Dendritic cell treated with granulocyte-macrophage colony-stimulating factor and Interleukin-4, amounts not matched to agents 40 ng/mL and 50 ng/mL, for 4 days (primary cell): Measurements from ENCODE around the gene LMBR1.

Experiments
- H3K27ac Mint-ChIP-seq: one replicate; pipeline ENCODE4 v1.8.0; 2022; ENCODE audit warnings: mild to moderate bottlenecking, mixed read lengths
- H3K27me3 Mint-ChIP-seq: one replicate; pipeline ENCODE4 v1.8.0; 2022; ENCODE audit warnings: mild to moderate bottlenecking, mixed read lengths
- H3K36me3 Mint-ChIP-seq: one replicate; pipeline ENCODE4 v1.8.0; 2022; ENCODE audit warnings: low read depth, mixed read lengths
- H3K4me1 Mint-ChIP-seq: one replicate; pipeline ENCODE4 v1.8.0; 2022; ENCODE audit warnings: low read depth, mixed read lengths
- H3K4me3 Mint-ChIP-seq: one replicate; pipeline ENCODE4 v1.8.0; 2022; ENCODE audit warnings: mild to moderate bottlenecking, moderate library complexity, mixed read lengths
- H3K9me3 Mint-ChIP-seq: one replicate; pipeline ENCODE4 v1.8.0; 2022; ENCODE audit warnings: mixed read lengths
- intact Hi-C: fragments of 100-400 bp; cut with micrococcal nuclease; formaldehyde crosslinking; loops from one replicate; pipeline ENCODE4 v1.15.0; 2022

Gene LMBR1

DNA sequence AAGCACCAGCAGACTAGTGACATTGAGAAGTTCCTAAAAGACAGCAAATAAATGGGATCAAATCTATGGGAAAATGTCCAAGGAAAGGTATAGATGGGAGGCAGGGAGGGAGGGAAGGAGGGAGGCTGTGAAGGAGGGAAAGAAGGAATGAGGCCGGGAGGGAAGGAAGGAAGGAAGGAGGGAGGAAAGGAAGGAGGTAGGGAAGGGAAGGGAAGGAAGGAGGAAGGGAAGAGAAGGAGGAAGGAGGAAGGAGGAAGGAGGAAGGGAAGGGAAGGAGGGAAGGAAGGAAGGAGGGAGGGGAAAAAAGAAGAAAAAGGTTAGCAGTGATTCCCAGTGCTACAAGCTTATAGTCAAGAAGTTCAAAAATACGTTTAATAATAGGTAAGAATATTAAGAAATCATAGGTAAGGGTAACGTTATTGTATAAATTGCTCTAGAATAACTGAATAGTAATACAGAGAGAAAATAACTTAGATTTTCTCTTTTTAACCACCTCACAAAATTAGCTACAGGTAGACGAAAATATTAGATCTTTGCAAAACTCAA, 106.9 kb downstream of the LMBR1 start:
- Mint-ChIP-seq H3K36me3 (peaks cover 7% of the 10 kb centered on the region), H3K9me3 (no peaks in the 10 kb centered on the region), H3K27ac (no peak overlapping the region), H3K27me3 (no peaks in the 10 kb centered on the region), H3K4me1 (peaks cover 10% of the 10 kb centered on the region), H3K4me3 (no peak overlapping the region)
- intact Hi-C loops = no loop called here

DNA sequence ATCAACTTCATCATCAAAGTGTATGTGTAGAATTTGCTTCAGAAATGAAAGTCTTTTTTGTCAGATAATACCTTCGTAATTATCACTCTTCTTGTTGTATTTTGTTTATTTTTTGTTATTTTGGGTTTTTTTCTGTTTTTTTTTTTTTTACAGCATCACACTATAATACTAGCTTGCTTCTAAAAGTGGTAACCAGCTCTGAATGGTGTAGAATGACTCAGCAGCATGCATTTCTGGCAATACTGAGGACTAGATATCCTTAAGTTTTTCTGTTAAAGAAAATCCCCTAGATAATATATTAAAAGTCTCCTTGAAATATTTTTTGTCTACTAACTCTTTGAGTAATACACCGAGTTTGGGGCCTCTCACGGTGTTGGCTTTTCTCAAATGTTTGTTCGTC, 109.1 kb downstream of the LMBR1 start:
- no peak overlapping the region for H3K27ac Mint-ChIP-seq
- H3K9me3 Mint-ChIP-seq = no peaks in the 10 kb centered on the region
- H3K4me1 Mint-ChIP-seq = peaks cover 14% of the 10 kb centered on the region
- H3K4me3 Mint-ChIP-seq = no peak overlapping the region
- intact Hi-C loops = no loop called here
- H3K27me3 Mint-ChIP-seq = no peaks in the 10 kb centered on the region
- peaks cover 7% of the 10 kb centered on the region for H3K36me3 Mint-ChIP-seq

DNA sequence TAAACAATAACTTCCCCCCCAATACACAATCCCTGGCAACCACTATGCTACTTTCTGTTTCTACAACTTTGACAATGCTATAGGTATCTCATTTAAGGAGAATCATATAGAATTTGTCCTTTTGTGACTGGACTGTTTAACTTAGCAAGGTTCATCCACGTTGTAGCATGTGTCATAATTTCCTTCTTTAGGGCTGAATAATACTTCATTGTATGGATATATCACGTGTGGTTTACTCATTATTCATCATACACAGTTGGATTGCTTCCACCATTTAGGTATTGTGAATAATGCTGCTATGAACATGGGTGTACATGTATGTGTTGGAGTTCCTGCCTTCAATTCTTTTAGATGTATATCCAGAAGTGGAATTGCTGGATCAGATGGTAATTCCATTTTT, 111.0 kb downstream of the LMBR1 start:
- no peaks in the 10 kb centered on the region for H3K27me3 Mint-ChIP-seq
- H3K27ac Mint-ChIP-seq = no peak overlapping the region
- H3K4me3 Mint-ChIP-seq = no peak overlapping the region
- peaks cover 14% of the 10 kb centered on the region for H3K36me3 Mint-ChIP-seq
- intact Hi-C loops = no loop called here
- H3K9me3 Mint-ChIP-seq = no peaks in the 10 kb centered on the region
- H3K4me1 Mint-ChIP-seq = peaks cover 14% of the 10 kb centered on the region

DNA sequence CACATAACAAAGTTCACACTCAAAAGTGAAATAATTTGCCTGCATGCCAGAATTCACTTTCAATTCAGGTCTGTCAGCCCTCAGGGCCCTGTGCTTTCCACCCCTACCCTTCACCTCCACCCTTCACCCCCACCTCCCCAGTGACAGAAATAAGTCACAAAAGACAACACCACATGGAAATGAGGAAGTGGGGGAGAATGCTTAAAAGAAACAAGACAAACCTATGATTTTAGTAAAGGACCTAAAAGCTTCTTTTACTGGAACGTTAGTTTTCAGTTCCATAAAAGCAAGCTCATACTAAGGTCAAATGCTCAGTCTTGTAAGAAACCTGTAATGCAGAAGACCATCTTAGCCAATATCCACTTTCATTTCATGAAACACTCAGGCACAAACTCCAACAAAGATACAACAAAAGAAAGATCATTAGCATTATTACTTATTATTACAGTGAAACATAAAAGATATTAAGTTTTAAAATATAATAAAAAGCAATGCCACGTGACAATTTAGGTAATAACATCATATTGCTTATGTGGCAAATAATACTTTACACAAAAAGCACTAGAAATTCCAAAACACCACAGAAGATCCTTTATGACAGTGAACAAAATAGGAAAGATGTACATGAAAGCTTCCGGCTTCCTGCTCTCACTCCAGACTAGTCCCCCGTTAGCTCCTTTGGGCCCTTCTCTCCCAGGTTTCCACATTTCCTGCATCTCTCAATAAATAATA, 112.1 kb downstream of the LMBR1 start:
- peak overlapping the region; percentile 71 for H3K27ac Mint-ChIP-seq
- intact Hi-C loops = no loop called here
- no peaks in the 10 kb centered on the region for H3K27me3 Mint-ChIP-seq
- H3K4me1 Mint-ChIP-seq = peaks cover 14% of the 10 kb centered on the region
- peak overlapping the region; percentile 33 for H3K4me3 Mint-ChIP-seq
- H3K9me3 Mint-ChIP-seq = no peaks in the 10 kb centered on the region
- peaks cover 15% of the 10 kb centered on the region for H3K36me3 Mint-ChIP-seq

DNA sequence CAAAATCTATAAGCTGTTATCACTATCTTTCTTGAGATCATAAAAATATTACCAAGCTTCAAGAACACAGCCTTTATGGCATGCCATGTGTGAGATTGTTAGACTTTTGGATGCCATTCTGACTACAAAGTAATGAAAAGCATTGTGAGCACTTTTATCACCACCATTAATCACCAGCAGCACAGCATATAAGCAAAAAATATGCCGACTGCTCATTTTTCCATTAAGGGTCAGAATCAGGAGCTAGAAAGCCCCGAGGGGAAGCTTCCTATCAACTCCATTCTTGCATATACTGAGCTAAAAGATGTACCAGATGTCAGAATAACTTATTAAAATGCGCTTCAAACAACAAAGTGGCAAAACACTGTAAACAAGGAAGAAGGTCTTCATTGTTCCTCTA, 114.3 kb downstream of the LMBR1 start:
- Mint-ChIP-seq H3K36me3 (peaks cover 9% of the 10 kb centered on the region), H3K27ac (no peak overlapping the region), H3K27me3 (no peaks in the 10 kb centered on the region), H3K4me1 (peaks cover 19% of the 10 kb centered on the region), H3K4me3 (no peak overlapping the region), H3K9me3 (no peaks in the 10 kb centered on the region)
- intact Hi-C loops = no loop called here

DNA sequence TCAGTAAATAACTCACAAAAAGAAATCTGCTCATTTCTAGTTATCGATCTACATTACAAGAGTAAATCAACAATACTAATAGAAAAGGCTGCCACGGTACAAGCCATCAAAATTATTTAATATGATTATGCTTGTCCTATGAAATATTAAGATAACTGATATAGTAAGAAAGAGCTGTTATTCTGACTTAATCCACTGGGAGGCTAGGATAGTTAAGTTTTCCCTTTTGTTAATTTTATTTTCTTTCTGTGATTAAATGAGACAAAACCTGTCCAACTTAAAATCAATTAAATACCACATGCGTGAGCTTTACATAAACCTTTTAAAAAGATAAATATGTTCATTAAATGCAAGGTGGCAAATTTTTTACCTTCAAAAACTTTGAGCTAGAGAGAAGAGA, 114.8 kb downstream of the LMBR1 start:
- no peaks in the 10 kb centered on the region for H3K27me3 Mint-ChIP-seq
- H3K27ac Mint-ChIP-seq = no peak overlapping the region
- peaks cover 8% of the 10 kb centered on the region for H3K36me3 Mint-ChIP-seq
- intact Hi-C loops = no loop called here
- peaks cover 23% of the 10 kb centered on the region for H3K4me1 Mint-ChIP-seq
- H3K9me3 Mint-ChIP-seq = no peaks in the 10 kb centered on the region
- no peak overlapping the region for H3K4me3 Mint-ChIP-seq

DNA sequence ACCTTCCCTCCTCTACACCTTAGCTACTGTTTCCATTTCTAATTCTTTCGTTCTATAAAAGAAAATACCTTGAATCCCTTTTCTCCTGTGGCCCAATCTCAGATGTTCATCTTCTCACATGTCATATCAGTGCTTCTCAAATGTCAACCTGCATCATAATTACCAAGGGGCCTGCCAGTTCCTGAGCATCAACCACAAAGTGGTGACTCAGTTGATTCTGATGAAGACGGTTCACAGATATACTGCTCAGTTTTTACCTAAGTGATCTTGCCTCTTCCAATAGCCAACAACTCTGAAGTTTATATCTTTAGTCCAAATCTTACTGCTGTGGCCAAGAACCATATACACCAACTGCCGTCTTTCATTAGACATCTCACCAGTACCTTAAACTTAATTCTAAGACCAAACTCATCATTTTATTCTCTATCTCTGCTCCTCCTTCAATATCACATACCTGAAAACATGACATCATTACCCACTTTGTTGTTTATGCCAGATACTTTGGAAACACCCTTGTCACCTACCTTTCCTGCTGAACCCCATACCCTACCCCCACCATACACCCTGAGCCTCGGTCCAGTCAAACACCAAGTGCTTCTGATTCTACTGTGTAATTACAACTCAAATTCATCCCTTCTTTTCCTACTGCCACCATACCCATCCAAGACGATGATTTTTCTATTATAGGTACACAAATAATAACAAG, 115.5 kb downstream of the LMBR1 start:
- Mint-ChIP-seq H3K4me3 (no peak overlapping the region), H3K27ac (no peak overlapping the region), H3K27me3 (no peaks in the 10 kb centered on the region), H3K9me3 (no peaks in the 10 kb centered on the region), H3K4me1 (peaks cover 27% of the 10 kb centered on the region), H3K36me3 (peaks cover 8% of the 10 kb centered on the region)
- intact Hi-C loops = no loop called here

DNA sequence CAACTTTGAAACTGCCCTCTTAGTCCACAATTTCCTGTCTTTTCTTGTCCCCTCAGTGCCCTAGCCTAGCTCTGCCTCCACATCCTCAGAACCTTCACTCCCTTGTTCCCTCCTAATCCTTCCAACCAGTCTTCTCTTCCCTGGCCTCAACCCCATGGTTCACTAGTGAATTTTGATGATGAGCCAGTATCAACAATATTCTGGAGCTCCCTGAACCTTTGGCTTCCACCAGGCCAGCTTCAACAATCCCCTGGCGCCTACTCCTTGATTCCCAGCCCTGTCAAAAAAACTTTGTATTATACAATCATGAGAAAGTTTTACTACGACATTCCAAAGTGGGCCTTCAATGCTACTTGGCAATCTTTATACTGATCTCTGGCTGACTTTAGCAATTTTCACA, 116.5 kb downstream of the LMBR1 start:
- Mint-ChIP-seq H3K27me3 (no peaks in the 10 kb centered on the region), H3K27ac (no peak overlapping the region), H3K4me3 (no peak overlapping the region), H3K36me3 (peaks cover 8% of the 10 kb centered on the region), H3K4me1 (peaks cover 25% of the 10 kb centered on the region), H3K9me3 (no peaks in the 10 kb centered on the region)
- intact Hi-C loops = no loop called here

DNA sequence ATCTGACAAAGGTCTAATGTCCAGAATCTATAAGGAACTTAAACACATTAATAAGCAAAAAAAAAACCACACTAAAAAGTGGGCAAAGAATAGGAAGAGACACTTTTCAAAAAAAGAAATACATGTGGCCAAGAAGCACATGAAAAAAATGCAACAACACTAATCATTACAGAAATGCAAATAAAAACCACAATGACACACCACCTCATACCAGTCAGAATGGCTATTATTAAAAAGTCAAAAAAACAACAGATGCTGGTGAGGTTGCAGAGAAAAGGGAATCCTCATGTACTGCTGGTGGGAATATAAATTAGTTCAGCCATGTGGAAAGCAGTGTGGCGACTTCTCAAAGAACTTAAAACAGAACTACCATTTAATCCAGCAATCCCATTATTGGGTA, 119.0 kb downstream of the LMBR1 start:
- intact Hi-C loops = no loop called here
- Mint-ChIP-seq H3K4me1 (peaks cover 32% of the 10 kb centered on the region), H3K36me3 (peaks cover 8% of the 10 kb centered on the region), H3K27ac (no peak overlapping the region), H3K9me3 (no peaks in the 10 kb centered on the region), H3K4me3 (no peak overlapping the region), H3K27me3 (no peaks in the 10 kb centered on the region)

DNA sequence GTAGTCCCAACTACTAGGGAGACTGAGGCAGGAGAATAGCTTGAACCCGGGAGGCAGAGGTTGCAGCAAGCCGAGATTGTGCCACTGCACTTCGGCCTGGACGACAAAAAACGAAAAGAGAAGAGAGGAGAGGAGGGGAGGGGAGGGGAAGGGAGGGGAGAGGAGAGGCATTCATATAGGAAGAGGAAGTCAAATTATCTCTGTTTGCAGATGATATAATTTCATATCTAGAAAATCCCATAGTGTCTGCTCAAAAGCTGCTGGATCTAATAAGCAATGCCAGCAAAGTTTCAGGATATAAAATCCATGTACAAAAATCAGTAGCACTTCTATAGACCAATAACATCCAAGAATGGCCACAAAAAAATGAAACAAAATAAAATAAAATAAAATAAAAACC, 120.3 kb downstream of the LMBR1 start:
- H3K27ac Mint-ChIP-seq = no peak overlapping the region
- intact Hi-C loops = no loop called here
- no peaks in the 10 kb centered on the region for H3K9me3 Mint-ChIP-seq
- peaks cover 32% of the 10 kb centered on the region for H3K4me1 Mint-ChIP-seq
- no peaks in the 10 kb centered on the region for H3K27me3 Mint-ChIP-seq
- peaks cover 8% of the 10 kb centered on the region for H3K36me3 Mint-ChIP-seq
- H3K4me3 Mint-ChIP-seq = no peak overlapping the region

DNA sequence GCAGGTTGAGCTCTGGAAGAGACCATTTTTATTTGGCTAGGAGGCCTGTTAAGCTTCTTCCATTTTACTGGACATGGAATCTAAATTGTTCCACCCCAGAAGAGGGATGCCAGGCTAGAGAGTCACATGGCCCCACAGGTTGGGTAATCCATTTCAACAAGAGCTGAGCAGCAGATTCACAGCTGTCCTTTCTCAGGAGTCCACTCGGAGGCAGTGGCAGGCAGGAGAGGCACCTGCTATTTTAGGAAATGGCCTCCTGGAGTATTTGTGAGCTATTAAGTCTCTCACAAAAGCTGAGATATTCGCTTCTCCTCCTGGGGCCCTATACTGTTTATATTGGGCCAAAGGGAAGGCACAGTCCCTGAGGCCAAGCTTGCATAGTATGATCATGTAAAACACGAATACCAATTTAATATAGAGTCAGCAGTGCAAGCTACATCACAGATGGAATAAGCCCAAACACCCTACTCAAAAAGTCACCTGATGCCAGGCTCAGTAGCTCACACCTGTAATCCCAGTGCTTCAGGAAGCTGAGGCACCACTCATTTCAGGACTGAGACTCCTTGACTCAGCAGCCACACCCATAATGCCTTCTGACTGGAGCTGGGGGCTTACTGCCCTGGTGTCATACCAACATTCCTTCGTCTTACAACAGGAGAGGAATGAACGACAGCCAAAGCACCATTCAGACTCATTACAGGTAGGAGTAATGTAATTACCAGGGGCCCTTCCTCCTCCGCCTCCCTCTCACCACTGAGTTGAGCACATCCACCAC, 124.1 kb downstream of the LMBR1 start:
- peaks cover 10% of the 10 kb centered on the region for H3K36me3 Mint-ChIP-seq
- peaks cover 7% of the 10 kb centered on the region for H3K9me3 Mint-ChIP-seq
- no peaks in the 10 kb centered on the region for H3K27me3 Mint-ChIP-seq
- no peak overlapping the region for H3K27ac Mint-ChIP-seq
- peaks cover 30% of the 10 kb centered on the region for H3K4me1 Mint-ChIP-seq
- intact Hi-C loops = no loop called here
- no peak overlapping the region for H3K4me3 Mint-ChIP-seq

DNA sequence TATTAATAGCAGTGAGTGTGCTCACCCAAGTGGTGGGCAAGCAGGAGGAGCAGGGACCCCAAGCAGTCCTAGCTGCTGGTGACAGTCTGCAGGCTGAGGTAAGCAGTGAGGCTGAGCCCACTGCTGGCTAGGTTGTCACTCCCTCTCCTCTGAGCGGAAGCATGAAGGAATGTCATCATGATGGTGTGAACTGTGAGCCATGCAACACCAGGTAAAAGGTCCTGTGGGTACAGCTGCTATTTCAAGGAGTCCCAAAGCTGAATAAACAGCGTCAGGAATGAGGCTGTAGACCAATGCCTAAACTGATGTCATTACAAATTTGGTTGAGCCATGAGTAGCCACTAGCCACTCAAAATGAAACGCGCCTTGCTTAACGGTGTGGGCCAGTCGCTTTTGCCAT, 126.3 kb downstream of the LMBR1 start:
- intact Hi-C loops = no loop called here
- peaks cover 15% of the 10 kb centered on the region for H3K4me1 Mint-ChIP-seq
- no peak overlapping the region for H3K4me3 Mint-ChIP-seq
- peaks cover 21% of the 10 kb centered on the region for H3K36me3 Mint-ChIP-seq
- H3K27ac Mint-ChIP-seq = no peak overlapping the region
- H3K27me3 Mint-ChIP-seq = no peaks in the 10 kb centered on the region
- H3K9me3 Mint-ChIP-seq = peaks cover 7% of the 10 kb centered on the region

DNA sequence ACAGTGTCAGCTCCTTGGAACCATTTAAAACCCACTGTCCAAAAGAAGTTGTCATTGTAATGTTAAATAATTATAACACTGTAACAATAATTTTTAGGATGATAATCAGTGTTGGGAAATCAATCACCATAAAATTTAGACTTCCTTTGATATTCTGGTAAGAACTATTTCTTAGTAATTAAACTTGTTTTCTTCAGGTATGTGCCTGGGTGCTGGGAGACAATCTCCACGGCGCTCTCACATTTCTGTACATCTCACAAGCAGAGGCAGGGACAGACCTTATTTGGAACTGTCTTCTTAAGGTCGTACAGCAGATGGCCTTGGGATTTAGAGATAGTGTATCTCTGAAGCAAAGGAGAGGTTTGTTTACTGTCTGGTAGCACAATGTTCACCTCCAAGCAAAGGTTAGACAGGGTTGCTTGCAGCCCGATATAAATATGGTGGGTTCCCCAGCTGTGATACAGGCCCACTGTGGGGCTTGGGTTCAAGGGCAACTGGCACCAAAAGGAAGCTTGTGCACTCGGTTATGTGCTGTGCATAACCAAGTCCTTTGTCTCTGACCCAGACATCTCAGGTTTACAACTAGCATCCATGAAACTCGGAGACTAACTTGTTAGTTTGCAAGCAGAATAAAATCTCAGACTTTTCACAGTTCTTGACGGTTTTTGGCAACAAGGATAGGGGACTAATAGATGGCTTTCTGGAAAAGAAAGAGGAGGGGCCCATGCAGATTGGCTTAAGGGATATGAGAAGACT, 126.9 kb downstream of the LMBR1 start:
- Mint-ChIP-seq H3K9me3 (peaks cover 7% of the 10 kb centered on the region), H3K4me3 (no peak overlapping the region), H3K27ac (no peak overlapping the region), H3K36me3 (peaks cover 26% of the 10 kb centered on the region), H3K4me1 (peaks cover 12% of the 10 kb centered on the region), H3K27me3 (no peaks in the 10 kb centered on the region)
- intact Hi-C loops = no loop called here
